Mesenteric fat pad (tissue), 1 donor: ENCODE results near the gene FZD10. TPM values are rescaled to one million over a fixed set of nuclear protein-coding genes. Genes with fewer than 3 reads are reported as not detected.
A peak's percentile ranks its signal among the peaks of the same experiment; 100 is the strongest.

Source experiments
- DNase-seq: peaks from one replicate; pipeline ENCODE4 v3.0.0-alpha.2; 2020; ENCODE audit warnings: low spot score
- long read RNA-seq: library from polyadenylated mRNA; unstranded; transcript quantifications from one replicate; pipeline ENCODE4 v2.0.0, GENCODE V29; 2020
- total RNA-seq: library from RNA; stranded (reverse); fragmentation: NEBNext Ultra II Directional; extraction: Animal tissue kit (Norgen Biotek cat#: 25700); gene quantifications from one replicate; pipeline ENCODE4 v1.2.1, GENCODE V29; 2021
- donor health status: DM: yes; HTN: yes; CAD: no.

The FZD10 gene, protein sequence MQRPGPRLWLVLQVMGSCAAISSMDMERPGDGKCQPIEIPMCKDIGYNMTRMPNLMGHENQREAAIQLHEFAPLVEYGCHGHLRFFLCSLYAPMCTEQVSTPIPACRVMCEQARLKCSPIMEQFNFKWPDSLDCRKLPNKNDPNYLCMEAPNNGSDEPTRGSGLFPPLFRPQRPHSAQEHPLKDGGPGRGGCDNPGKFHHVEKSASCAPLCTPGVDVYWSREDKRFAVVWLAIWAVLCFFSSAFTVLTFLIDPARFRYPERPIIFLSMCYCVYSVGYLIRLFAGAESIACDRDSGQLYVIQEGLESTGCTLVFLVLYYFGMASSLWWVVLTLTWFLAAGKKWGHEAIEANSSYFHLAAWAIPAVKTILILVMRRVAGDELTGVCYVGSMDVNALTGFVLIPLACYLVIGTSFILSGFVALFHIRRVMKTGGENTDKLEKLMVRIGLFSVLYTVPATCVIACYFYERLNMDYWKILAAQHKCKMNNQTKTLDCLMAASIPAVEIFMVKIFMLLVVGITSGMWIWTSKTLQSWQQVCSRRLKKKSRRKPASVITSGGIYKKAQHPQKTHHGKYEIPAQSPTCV
- 1.2 TPM for total RNA-seq
- long read RNA-seq, transcript FZD10-202 (1 exons, 3,282 nt) = major isoform, 7 of 7 reads
- long read RNA-seq, partial matches to known transcripts = 0 of 7 reads
- long read RNA-seq, other reads (novel, unspliced or antisense) = 0 of 7 reads

DNA sequence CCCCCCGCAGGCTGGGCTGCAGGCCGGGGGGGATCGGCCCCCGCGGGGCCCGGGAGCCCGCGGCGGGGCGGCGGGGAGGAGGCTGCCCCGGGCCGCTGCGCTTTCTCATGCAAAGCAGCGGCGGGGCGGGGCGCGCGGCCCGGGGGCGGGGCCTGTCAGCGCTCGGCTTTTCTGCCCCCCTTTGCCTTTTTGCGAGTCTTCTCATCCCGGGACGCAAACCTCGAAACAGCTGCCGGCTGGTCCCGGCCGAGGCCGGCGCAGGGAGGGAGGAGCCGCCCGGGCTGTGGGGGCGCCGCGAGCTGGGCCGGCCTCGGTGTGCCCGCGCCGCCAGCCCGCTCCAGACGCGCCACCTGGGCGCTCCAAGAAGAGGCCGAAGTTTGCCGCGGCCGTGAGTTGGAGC is at the start of gene FZD10:
FZD10 (plus strand) TSS at position 198 of the 400 bp plus-strand sequence. CDS start 479 bp downstream, outside the sequence.
- peak; percentile 86 for DNase-seq

- DNase-seq = no peak
Observed at GRCh38 chr12:130114952-130115351, 47.3 kb upstream of the FZD10 start.

- no peak for DNase-seq
Observed at GRCh38 chr12:130115646-130116045, 46.6 kb upstream of the FZD10 start.

GRCh38 chr12:130116791-130117190 is 45.5 kb upstream of the FZD10 start:
- no peak for DNase-seq

DNA sequence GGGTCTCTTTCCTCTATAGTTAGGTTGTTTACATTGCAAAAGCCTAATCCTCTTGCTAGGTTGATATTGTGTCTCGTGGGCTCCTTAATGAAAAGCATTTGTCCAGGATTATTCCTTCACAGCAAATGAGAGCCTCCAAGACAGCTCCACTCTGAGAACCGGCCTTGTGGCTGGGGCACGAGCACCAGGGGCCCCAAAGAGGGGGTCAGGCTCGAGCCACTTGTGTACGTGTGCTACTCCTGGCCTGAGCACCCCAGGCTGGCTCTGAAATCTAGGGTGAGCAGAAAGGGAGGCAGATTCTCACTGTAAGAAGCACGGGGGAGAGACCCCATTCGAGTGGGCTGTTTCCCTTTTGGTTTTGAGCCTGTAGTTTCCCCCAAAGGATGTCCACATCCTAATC is 45.0 kb upstream of the FZD10 start:
- DNase-seq = no peak

DNA sequence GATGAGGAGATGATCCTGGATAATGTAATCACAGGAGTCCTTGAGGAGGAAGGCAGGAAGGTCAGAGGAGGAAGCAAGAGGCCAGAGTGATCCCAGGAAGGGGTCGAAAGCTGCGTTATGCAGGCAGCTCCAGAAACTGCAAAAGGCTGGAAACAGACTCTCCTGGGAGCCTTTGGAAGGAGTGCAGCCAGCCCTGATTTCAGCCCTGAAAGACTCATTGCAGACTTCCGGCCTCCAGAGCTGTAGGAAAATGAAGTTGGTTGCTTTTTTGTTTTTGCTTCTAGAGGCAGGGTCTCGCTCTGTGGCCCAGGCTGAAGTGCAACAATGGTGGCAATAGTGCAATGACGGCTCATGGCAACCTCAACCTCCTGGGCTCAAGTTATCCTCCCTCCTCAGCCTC is 44.6 kb upstream of the FZD10 start:
- DNase-seq = no peak

- DNase-seq = no peak
Observed at GRCh38 chr12:130118181-130118580, 44.1 kb upstream of the FZD10 start.

DNA sequence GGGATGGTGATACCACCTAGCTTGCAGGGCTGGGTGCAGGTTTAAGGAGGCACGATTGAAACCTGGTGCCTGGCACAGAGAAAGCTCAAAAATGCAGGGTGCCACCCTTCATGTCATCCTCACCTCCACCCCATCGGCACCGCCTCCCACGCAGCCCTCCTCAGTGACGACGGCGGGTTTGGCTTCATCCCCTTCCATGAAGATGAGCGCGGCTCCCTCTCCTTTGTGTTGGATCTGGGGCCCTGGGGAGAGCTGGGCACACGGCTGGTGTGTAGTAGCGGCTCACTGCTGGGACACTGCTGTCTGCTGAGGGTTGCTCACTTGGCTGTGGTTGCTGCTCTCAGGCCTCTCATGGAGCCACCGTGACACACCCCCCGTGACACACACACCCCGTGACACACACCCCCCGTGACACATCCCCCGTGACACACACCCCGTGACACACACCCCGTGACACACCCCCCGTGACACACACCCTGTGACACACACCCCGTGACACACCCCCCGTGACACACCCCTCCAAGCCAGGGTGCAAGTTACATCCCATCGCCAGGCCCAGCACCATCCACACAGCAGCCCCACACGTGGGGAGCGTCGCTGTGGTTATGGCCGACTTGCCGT is 42.9 kb upstream of the FZD10 start:
- DNase-seq = no peak

- DNase-seq = no peak
Observed at GRCh38 chr12:130120012-130120805, 42.1 kb upstream of the FZD10 start.

GRCh38 chr12:130121226-130122000 is 40.9 kb upstream of the FZD10 start:
- DNase-seq = no peak

- no peak for DNase-seq
Observed at GRCh38 chr12:130122356-130122755, 39.9 kb upstream of the FZD10 start.

GRCh38 chr12:130124106-130124505 is 38.2 kb upstream of the FZD10 start:
- no peak for DNase-seq

DNA sequence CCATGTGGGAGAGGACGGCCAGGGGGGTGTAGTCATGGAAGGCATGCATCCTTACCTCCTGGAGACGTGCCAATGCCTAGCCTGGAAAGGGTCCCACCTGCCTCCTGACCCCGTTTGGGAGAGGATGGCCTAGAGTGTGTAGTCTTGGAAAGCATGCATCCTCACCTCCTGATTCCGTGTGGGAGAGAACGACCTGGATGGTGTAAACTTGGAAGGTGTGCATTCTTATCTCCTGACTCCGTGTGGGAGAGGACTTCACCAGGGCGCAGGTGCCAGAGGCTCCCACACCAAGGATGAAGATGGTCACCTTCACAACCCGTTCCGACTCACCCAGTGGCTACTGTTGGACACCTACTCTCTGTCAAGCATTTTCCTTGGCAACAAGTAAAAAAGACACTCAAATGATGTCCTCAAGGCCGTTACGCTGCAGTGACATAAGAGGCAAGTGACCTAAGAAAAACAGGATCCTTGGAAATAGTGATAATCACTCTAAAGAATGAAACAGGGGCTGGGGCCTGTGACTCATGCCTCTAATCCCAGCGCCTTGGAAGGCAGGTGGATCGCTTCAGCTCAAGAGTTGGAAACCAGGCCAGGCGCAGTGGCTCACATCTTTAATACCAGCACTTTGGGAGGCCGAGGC is 37.5 kb upstream of the FZD10 start:
- no peak for DNase-seq

- DNase-seq = no peak
Observed at GRCh38 chr12:130126023-130126432, 36.2 kb upstream of the FZD10 start.

GRCh38 chr12:130127532-130127911 is 34.7 kb upstream of the FZD10 start:
- DNase-seq = no peak

GRCh38 chr12:130127912-130128789 is 34.1 kb upstream of the FZD10 start:
- no peak for DNase-seq

DNA sequence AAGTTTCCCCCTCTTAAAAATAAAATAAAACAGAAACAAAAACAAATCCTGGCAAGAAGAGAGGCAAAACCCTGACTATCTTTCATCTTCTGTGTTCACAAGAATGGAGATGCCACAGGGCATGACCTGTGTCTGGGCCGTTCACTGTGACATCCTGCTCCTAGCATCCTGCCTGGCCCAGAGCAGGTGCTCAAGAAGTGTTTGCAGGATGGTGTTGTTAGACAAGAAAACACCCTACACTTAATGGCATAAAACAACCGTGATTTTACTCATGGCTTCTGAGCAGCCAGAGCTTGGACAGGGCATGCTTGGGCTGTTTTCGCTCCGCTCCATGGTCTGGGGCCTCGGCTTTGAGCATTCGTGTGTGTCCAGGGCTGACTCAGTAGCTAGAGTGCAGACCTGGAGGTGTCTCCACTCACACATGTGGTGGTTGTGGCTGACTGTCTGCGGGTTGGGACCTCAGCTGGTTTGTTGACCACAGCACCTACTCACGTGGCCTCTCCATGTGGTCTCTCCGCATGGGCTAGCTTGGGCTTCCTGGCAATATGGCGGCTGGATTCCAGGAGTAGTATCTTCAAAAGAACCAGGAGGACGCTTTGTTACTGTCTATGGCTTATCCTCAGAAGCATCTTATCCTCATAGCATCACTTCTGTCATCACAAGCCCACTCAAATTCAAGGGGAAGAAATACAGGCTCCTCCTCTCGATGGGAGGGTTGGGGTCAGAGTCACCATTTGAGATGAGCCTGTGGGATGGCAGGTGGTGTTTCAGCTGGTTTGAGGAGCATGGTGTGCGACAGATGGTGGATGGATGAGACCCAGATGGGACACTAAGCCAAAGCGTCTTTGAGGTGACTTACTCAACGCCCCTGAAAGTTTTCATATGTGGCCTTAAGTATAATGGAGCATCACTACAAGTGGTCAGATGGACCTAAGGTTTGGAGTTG is 33.2 kb upstream of the FZD10 start:
- DNase-seq = no peak

DNA sequence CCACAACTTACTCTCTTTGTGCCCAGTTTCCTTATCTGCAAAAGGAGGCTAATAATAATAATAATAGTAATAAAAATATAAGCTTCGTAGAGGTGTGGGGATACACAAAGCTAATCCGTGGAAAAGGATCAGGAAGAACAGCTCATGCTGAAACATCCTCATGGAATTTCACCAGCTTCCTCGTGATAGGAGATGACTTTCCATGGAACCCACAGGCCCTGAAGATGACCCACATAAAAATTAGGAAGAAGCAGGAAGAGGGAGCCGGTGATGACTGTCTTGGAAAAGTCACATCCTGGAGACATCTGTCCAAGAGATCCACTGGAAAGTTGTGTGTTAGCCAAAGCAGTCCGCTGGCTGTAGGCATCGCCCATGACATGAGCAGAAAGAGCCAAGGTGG is 31.9 kb upstream of the FZD10 start:
- DNase-seq = no peak
